Lung (tissue), 12 donors: ENCODE measurements around the gene RBM26. TPM values are rescaled to one million over a fixed set of nuclear protein-coding genes. Genes with fewer than 3 reads are reported as not detected.
A peak's percentile ranks its signal among the peaks of the same experiment; 100 is the strongest.

ENCODE experiments used
- ATAC-seq: fragments of 200-7000 bp; cut with Tn5 transposase; one replicate; pipeline ENCODE4 v1.9.1; 2020; ENCODE audit warnings: moderate number of reproducible peaks; ENCODE audit not compliant: insufficient read depth, low FRiP score
- DNase-seq, 3 donors: peaks; one replicate each; pipeline ENCODE4 v3.0.0-alpha.2; 2013 to 2017
- H3K27ac ChIP-seq, 2 donors: one replicate each; pipeline ENCODE4 v1.5.1; 2013; ENCODE audit warnings: mild to moderate bottlenecking in 2 of 2, moderate library complexity in 2 of 2, control low read depth in 1 of 2, inconsistent platforms in 1 of 2, low read depth in 1 of 2, low read length in 1 of 2
- H3K27me3 ChIP-seq, 3 donors: one replicate each; pipeline ENCODE4 v1.5.1; 2013; ENCODE audit warnings: low read length in 2 of 3; ENCODE audit not compliant: control insufficient read depth in 3 of 3, insufficient read depth in 3 of 3
- H3K36me3 ChIP-seq, 4 donors: one replicate each; pipeline ENCODE4 v1.5.1; 2013; ENCODE audit warnings: low read length in 4 of 4, mild to moderate bottlenecking in 1 of 4, moderate library complexity in 1 of 4; ENCODE audit not compliant: control insufficient read depth in 4 of 4, insufficient read depth in 4 of 4
- H3K4me1 ChIP-seq, 5 donors: one replicate each; pipeline ENCODE4 v1.5.1; 2013; ENCODE audit warnings: low read length in 5 of 5, mild to moderate bottlenecking in 2 of 5, moderate library complexity in 1 of 5; ENCODE audit not compliant: control insufficient read depth in 5 of 5, insufficient read depth in 5 of 5
- H3K4me3 ChIP-seq: one replicate; pipeline ENCODE4 v1.5.1; 2013; ENCODE audit warnings: mild to moderate bottlenecking, control low read depth, moderate library complexity
- H3K9ac ChIP-seq, 2 donors: one replicate each; pipeline ENCODE4 v1.5.1; 2013; ENCODE audit warnings: low read length in 2 of 2, control low read depth in 1 of 2; ENCODE audit not compliant: insufficient read depth in 1 of 2
- H3K9me3 ChIP-seq, 4 donors: one replicate each; pipeline ENCODE4 v1.5.1; 2013; ENCODE audit warnings: low read length in 3 of 4, mild to moderate bottlenecking in 1 of 4, moderate library complexity in 1 of 4; ENCODE audit not compliant: control insufficient read depth in 4 of 4, insufficient read depth in 3 of 4
- whole genome bisulfite sequencing, 2 donors: extraction: QIAGEN DNeasy Blood & Tissue Kit; methylation state at CpG; one replicate each; pipeline ENCODE4 v1.1.7; 2013; 5-methylcytosine and 5-hydroxymethylcytosine counted together
- polyA plus RNA-seq, 2 donors: library from polyadenylated mRNA; stranded (reverse); fragments of 200-250 nt; gene quantifications; one replicate each; pipeline ENCODE4 v1.2.1, GENCODE V29; 2013
- total RNA-seq, 2 donors: library from RNA; depleted of rRNA in 1 of 2; stranded (reverse); fragments of >200 nt in 1 of 2; gene quantifications; one replicate each; pipeline ENCODE4 v1.2.1, GENCODE V29; 2014 to 2021
- TF ChIP-seq, protein P1 (sequence below): IDR thresholded peaks from 2 replicates; pipeline ENCODE4 v1.5.1; 2012; ENCODE audit warnings: mild to moderate bottlenecking; ENCODE audit errors: control extremely low read depth, extremely low read depth
- donor health status: control.
- donor health status: control.
- donor health status: Bipolar disorder and iron deficiency.
- donor health status: healthy.
- donor health status: DM: yes; HTN: yes; CAD: no.

RBM26 gene
- total and polyA plus RNA-seq, 4 donors: 12.9 to 91.8 (median 32.3) TPM

GRCh38 chr13:79314652-79315051 lies 91.4 kb downstream of the RBM26 start:
- TF ChIP-seq, protein P1, sequence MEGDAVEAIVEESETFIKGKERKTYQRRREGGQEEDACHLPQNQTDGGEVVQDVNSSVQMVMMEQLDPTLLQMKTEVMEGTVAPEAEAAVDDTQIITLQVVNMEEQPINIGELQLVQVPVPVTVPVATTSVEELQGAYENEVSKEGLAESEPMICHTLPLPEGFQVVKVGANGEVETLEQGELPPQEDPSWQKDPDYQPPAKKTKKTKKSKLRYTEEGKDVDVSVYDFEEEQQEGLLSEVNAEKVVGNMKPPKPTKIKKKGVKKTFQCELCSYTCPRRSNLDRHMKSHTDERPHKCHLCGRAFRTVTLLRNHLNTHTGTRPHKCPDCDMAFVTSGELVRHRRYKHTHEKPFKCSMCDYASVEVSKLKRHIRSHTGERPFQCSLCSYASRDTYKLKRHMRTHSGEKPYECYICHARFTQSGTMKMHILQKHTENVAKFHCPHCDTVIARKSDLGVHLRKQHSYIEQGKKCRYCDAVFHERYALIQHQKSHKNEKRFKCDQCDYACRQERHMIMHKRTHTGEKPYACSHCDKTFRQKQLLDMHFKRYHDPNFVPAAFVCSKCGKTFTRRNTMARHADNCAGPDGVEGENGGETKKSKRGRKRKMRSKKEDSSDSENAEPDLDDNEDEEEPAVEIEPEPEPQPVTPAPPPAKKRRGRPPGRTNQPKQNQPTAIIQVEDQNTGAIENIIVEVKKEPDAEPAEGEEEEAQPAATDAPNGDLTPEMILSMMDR: no peak
- 64 to 70% methylated on average over 3 of the region's 3 CpGs for WGBS, 2 donors
- Histone ChIP-seq H3K9ac (no peak overlapping the region), H3K27me3 (no peaks in the 10 kb centered on the region), H3K27ac (no peak overlapping the region), H3K4me3 (no peak overlapping the region), H3K4me1 (peaks cover 0 to 35% (median 5%) of the 10 kb centered on the region in 5 donors), H3K9me3 (no peaks in the 10 kb centered on the region), H3K36me3 (peaks cover 0 to 14% (median 5%) of the 10 kb centered on the region in 4 donors)
- ATAC-seq (no peak), DNase-seq (no peak)

DNA sequence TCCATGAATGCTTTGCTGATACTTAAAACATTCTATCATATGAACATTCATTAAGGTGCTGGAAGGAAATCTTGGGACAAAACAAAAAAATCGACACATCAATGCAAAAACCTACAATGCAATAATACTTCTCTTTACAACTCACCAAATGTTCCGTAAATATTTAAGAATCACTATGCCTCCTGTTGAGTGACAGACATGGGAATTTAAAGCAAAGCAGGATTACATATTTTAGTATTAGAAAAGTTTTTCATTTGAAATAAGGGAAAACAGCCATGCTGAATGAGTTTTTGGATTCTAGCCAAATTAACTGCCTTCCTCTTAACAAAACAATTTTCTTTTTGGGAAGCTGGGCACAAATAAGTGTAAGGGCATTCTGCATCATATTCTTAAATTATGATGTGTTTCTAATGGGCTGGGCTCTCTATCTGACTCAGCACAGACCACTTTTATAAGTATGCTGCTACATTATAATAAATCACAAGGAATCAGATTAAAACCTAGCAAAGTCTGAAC lies 93.7 kb downstream of the RBM26 start:
- ATAC-seq (no peak), DNase-seq (peak in 2 of 3 donors; percentile 52)
- Histone ChIP-seq H3K4me3 (no peak overlapping the region), H3K9me3 (no peaks in the 10 kb centered on the region), H3K4me1 (peaks cover 0 to 45% (median 5%) of the 10 kb centered on the region in 5 donors), H3K27me3 (no peaks in the 10 kb centered on the region), H3K27ac (no peak overlapping the region), H3K36me3 (peaks cover 0 to 8% (median 0%) of the 10 kb centered on the region in 4 donors), H3K9ac (no peak overlapping the region)
- 63 to 65% methylated on average over 2 of the region's 2 CpGs for WGBS, 2 donors
- TF ChIP-seq, protein P1: no peak

GRCh38 chr13:79311386-79311785 lies 94.7 kb downstream of the RBM26 start:
- Histone ChIP-seq H3K4me1 (peaks cover 0 to 45% (median 7%) of the 10 kb centered on the region in 5 donors), H3K4me3 (no peak overlapping the region), H3K9me3 (no peaks in the 10 kb centered on the region), H3K36me3 (peaks cover 0 to 5% (median 0%) of the 10 kb centered on the region in 4 donors), H3K27me3 (no peaks in the 10 kb centered on the region), H3K27ac (no peak overlapping the region), H3K9ac (no peak overlapping the region)
- ATAC-seq: no peak
- DNase-seq: peak in 2 of 3 donors; percentile 83 to 88
- TF ChIP-seq, protein P1: no peak
- 41 to 48% methylated on average over 3 of the region's 3 CpGs for WGBS, 2 donors

DNA sequence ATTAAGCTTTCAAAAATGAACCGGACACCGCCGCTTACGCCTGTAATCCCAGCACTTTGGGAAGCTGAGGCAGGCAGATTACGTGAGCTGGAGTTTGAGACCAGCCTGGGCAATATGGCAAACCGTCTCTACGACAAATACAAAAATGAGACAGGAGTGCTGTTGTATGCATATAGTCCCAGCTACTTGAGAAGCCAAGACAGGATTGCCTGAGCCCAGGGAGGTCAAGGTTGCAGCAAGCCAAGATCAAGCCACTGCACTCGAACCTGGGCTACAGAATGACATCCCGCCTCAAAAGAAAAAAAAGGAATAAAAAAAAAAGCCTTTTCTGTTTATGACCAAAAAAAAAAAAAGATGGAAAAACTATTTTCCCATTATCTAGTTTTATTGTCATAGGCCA lies 96.4 kb downstream of the RBM26 start:
- ATAC-seq (no peak), DNase-seq (no peak)
- Histone ChIP-seq H3K9ac (no peak overlapping the region), H3K4me1 (peaks cover 0 to 45% (median 7%) of the 10 kb centered on the region in 5 donors), H3K9me3 (no peaks in the 10 kb centered on the region), H3K27ac (no peak overlapping the region), H3K27me3 (no peaks in the 10 kb centered on the region), H3K36me3 (peaks cover 0 to 3% (median 0%) of the 10 kb centered on the region in 4 donors), H3K4me3 (no peak overlapping the region)
- TF ChIP-seq, protein P1: no peak
- 90% methylated on average over 9 of the region's 9 CpGs for WGBS, 2 donors
